IMR-90 (cell line): ENCODE measurements around the gene SSPN. TPM values are rescaled to one million over a fixed set of nuclear protein-coding genes. Genes with fewer than 3 reads are reported as not detected.

ENCODE experiments used
- ATAC-seq: fragments of 200-7000 bp; cut with Tn5 transposase; 2 replicates; pipeline ENCODE4 v1.9.1; 2020; ENCODE audit warnings: low read depth, mild to moderate bottlenecking, moderate library complexity
- BruUV-seq: library from RNA; stranded (reverse); fragments of 400-500 nt; replicated peaks from 2 replicates; lab custom pipeline; 2021; lab: Mats Ljungman, UMichigan
- CTCF ChIA-PET: fragments of 300-600 bp; formaldehyde crosslinking; extraction: SDS; loops from one replicate; lab custom pipeline; 2021; ENCODE audit warnings: antibody characterized with exemption; lab: Yijun Ruan, JAX
- POLR2A ChIA-PET: fragments of 300-600 bp; sonication (Branson Sonifier 250); formaldehyde crosslinking; loops from one replicate; lab custom pipeline; 2022; ENCODE audit warnings: antibody characterized with exemption; ENCODE audit not compliant: unreplicated experiment; lab: Charles Lee
- DNase-seq: peaks from one replicate; pipeline ENCODE4 v3.0.0; 2013
- H2AFZ ChIP-seq: replicated peaks from 2 replicates; pipeline ENCODE3; 2013; ENCODE audit warnings: low read length, mild to moderate bottlenecking; ENCODE audit not compliant: poor library complexity
- H2AK5ac ChIP-seq: 2 replicates; pipeline ENCODE4 v1.6.1; 2013; ENCODE audit warnings: low read depth, low read length, inconsistent platforms
- H2AK9ac ChIP-seq: replicated peaks from 2 replicates; pipeline ENCODE3; 2013; ENCODE audit warnings: mild to moderate bottlenecking, low read depth, low read length, moderate library complexity; ENCODE audit not compliant: poor library complexity
- H2BK120ac ChIP-seq: 2 replicates; pipeline ENCODE4 v1.6.1; 2013; ENCODE audit warnings: low read depth, low read length, inconsistent platforms
- H2BK15ac ChIP-seq: 3 replicates; pipeline ENCODE4 v1.6.1; 2013; ENCODE audit warnings: low read depth, low read length, inconsistent platforms
- H2BK20ac ChIP-seq: 2 replicates; pipeline ENCODE4 v1.6.1; 2013; ENCODE audit warnings: low read depth, mild to moderate bottlenecking, inconsistent platforms, low read length, moderate library complexity
- H2BK5ac ChIP-seq: 2 replicates; pipeline ENCODE4 v1.6.1; 2013; ENCODE audit warnings: mild to moderate bottlenecking, low read depth, low read length, inconsistent platforms; ENCODE audit not compliant: poor library complexity, severe bottlenecking
- H3K14ac ChIP-seq: replicated peaks from 2 replicates; pipeline ENCODE4 v1.6.1; 2013; ENCODE audit warnings: low read depth, low read length, inconsistent platforms
- H3K18ac ChIP-seq: 2 replicates; pipeline ENCODE4 v1.6.1; 2013; ENCODE audit warnings: low read depth, low read length, control low read depth
- H3K23ac ChIP-seq: 2 replicates; pipeline ENCODE4 v1.6.1; 2013; ENCODE audit warnings: low read depth, low read length, inconsistent platforms
- H3K27ac ChIP-seq: 2 replicates; pipeline ENCODE4 v1.5.1; 2013; ENCODE audit warnings: mild to moderate bottlenecking, control low read depth, low read length; ENCODE audit not compliant: insufficient read depth
- H3K27me3 ChIP-seq: 2 replicates; pipeline ENCODE4 v1.6.1; 2013; ENCODE audit warnings: low read length; ENCODE audit not compliant: control insufficient read depth, insufficient read depth
- H3K36me3 ChIP-seq: 2 replicates; pipeline ENCODE4 v1.6.1; 2013; ENCODE audit warnings: low read length, mixed read lengths; ENCODE audit not compliant: control insufficient read depth, insufficient read depth
- H3K4ac ChIP-seq: 2 replicates; pipeline ENCODE4 v1.6.1; 2013; ENCODE audit warnings: low read depth, low read length, inconsistent platforms
- H3K4me1 ChIP-seq: 2 replicates; pipeline ENCODE4 v1.6.1; 2013; ENCODE audit warnings: low read length, mixed read lengths; ENCODE audit not compliant: control insufficient read depth, insufficient read depth
- H3K4me2 ChIP-seq: 2 replicates; pipeline ENCODE4 v1.6.1; 2013; ENCODE audit warnings: low read depth, mild to moderate bottlenecking, control low read depth, low read length, moderate library complexity
- H3K4me3 ChIP-seq: 2 replicates; pipeline ENCODE4 v1.5.1; 2013; ENCODE audit warnings: low read depth, mild to moderate bottlenecking, control low read depth, low read length, moderate library complexity; ENCODE audit not compliant: insufficient read depth
- H3K56ac ChIP-seq: 2 replicates; pipeline ENCODE4 v1.6.1; 2013; ENCODE audit warnings: low read length, inconsistent platforms; ENCODE audit not compliant: insufficient read depth; ENCODE audit errors: extremely low read depth
- H3K79me1 ChIP-seq, 2 experiments: 2 replicates each; pipeline ENCODE4 v1.6.1; 2013; ENCODE audit warnings: low read length in 2 of 2, inconsistent platforms in 1 of 2, low read depth in 1 of 2
- H3K9ac ChIP-seq: 2 replicates; pipeline ENCODE4 v1.6.1; 2013; ENCODE audit warnings: low read depth, low read length, control low read depth
- H3K9me1 ChIP-seq: 2 replicates; pipeline ENCODE4 v1.6.1; 2013; ENCODE audit warnings: low read length, inconsistent platforms; ENCODE audit not compliant: insufficient read depth
- H3K9me3 ChIP-seq: 2 replicates; pipeline ENCODE4 v1.6.1; 2013; ENCODE audit warnings: low read length; ENCODE audit not compliant: control insufficient read depth, insufficient read depth
- H4K20me1 ChIP-seq: 2 replicates; pipeline ENCODE4 v1.6.1; 2013; ENCODE audit warnings: low read length, inconsistent platforms; ENCODE audit not compliant: insufficient read depth
- H4K5ac ChIP-seq: 2 replicates; pipeline ENCODE4 v1.6.1; 2013; ENCODE audit warnings: mild to moderate bottlenecking, low read depth, low read length, control low read depth
- H4K8ac ChIP-seq, 2 experiments: 2 replicates each; pipeline ENCODE4 v1.6.1; 2013; ENCODE audit warnings: low read depth in 2 of 2, low read length in 2 of 2, control low read depth in 1 of 2, inconsistent platforms in 1 of 2
- H4K91ac ChIP-seq: 2 replicates; pipeline ENCODE4 v1.6.1; 2013; ENCODE audit warnings: low read depth, low read length, inconsistent platforms; ENCODE audit not compliant: insufficient read depth
- BHLHE40 ChIP-seq: fragments of 150-350 bp; IDR thresholded peaks from 2 replicates; pipeline ENCODE4 v1.6.1; 2016; ENCODE audit warnings: mild to moderate bottlenecking, low read depth, low read length
- CEBPB ChIP-seq: IDR thresholded peaks from 2 replicates; pipeline ENCODE4 v1.6.1; 2012; ENCODE audit warnings: low read depth, low read length, improper control_type of control experiment
- FOS ChIP-seq: fragments of 150-350 bp; IDR thresholded peaks from 2 replicates; pipeline ENCODE4 v1.6.1; 2016; ENCODE audit warnings: low read depth, low read length
- NFE2L2 ChIP-seq: fragments of 150-350 bp; IDR thresholded peaks from 2 replicates; pipeline ENCODE4 v1.6.1; 2016; ENCODE audit warnings: low read depth, mild to moderate bottlenecking, low read length
- RFX5 ChIP-seq: IDR thresholded peaks from 2 replicates; pipeline ENCODE4 v1.8.0; 2012; ENCODE audit warnings: low read depth, mild to moderate bottlenecking, low read length, moderate library complexity
- USF2 ChIP-seq: fragments of 150-350 bp; IDR thresholded peaks from 2 replicates; pipeline ENCODE4 v1.6.1; 2017; ENCODE audit warnings: mild to moderate bottlenecking, antibody characterized with exemption, low read length, low read depth
- WGBS, 2 experiments: methylation state at CpG; one replicate each; pipeline versions ENCODE4 v1.1.5 to v1.1.7; 2013; ENCODE audit warnings: missing lambda C conversion rate in 2 of 2; ENCODE audit not compliant: insufficient read length in 1 of 2; ENCODE audit errors: extremely low coverage in 2 of 2; 5-methylcytosine and 5-hydroxymethylcytosine counted together
- dilution Hi-C: fragments of 300-500 bp; cut with HindIII; formaldehyde crosslinking; loops from one replicate; pipeline ENCODE4 v1.14.3; 2018; ENCODE audit warnings: low sequenced_read_pairs; ENCODE audit not compliant: unreplicated experiment
- in situ Hi-C: fragments of 300-500 bp; cut with MboI; formaldehyde crosslinking; loops from 3 replicates; pipeline ENCODE4 v1.14.3; 2019; ENCODE audit warnings: low sequenced_read_pairs, inconsistent platforms, mixed read lengths
- intact Hi-C: fragments of 100-400 bp; cut with micrococcal nuclease; formaldehyde crosslinking; loops from 2 replicates; pipeline ENCODE4 v1.10.0; 2022
- polyA plus RNA-seq, 3 experiments: library from polyadenylated mRNA; depleted of rRNA; stranded (reverse); fragments of >200 nt; gene quantifications; 2 replicates each; pipeline ENCODE4 v1.2.3, GENCODE V29; 2012; ENCODE audit warnings: low replicate concordance in 1 of 3
- total RNA-seq: library from RNA; depleted of rRNA; stranded (reverse); fragments of >200 nt; gene quantifications from 2 replicates; pipeline ENCODE4 v1.2.3, GENCODE V29; 2012

The SSPN gene
- total and polyA plus RNA-seq, 2 of the 4 experiments (the other 2 are of a cell fraction), result 3.5 to 5.6 TPM

- ChIA-PET CTCF (no interaction called here), POLR2A (no interaction called here)
- WGBS, 2 experiments, result no CpG with 5 or more reads among the region's 2 CpGs
- H3K27me3 ChIP-seq, result peaks cover 2% of the 10 kb centered on the region; the same call in 1 of the 2 replicates
- H3K9ac ChIP-seq, result no peak overlapping the region
- no peak for DNase-seq
- H3K36me3 ChIP-seq, result no peaks in the 10 kb centered on the region
- H3K14ac ChIP-seq, result no peak overlapping the region; the same call in 1 of the 2 replicates
- no peak overlapping the region for H3K23ac ChIP-seq
- no peak overlapping the region for H2AK5ac ChIP-seq
- H3K4ac ChIP-seq, result no peak overlapping the region
- H2BK120ac ChIP-seq, result no peak overlapping the region
- no peak overlapping the region for H2BK5ac ChIP-seq
- no peak overlapping the region for H2BK15ac ChIP-seq
- H4K8ac ChIP-seq, result no peak overlapping the region
- H4K91ac ChIP-seq, result no peak overlapping the region
- in situ Hi-C loops (no loop called here), dilution Hi-C loops (no loop called here), intact Hi-C loops (no loop called here)
- H3K4me1 ChIP-seq, result no peaks in the 10 kb centered on the region
- H3K56ac ChIP-seq, result no peak overlapping the region
- no TSS peak for BruUV-seq
- no peak overlapping the region for H3K18ac ChIP-seq
- no peak for TF ChIP-seq FOS
- TF ChIP-seq NFE2L2, result no peak
- no peak for TF ChIP-seq RFX5
- no peak for TF ChIP-seq CEBPB
- no peak for TF ChIP-seq USF2
- no peak for TF ChIP-seq BHLHE40
- H3K27ac ChIP-seq, result no peak overlapping the region
- H3K4me3 ChIP-seq, result no peak overlapping the region
- no peak overlapping the region for H2AFZ ChIP-seq
- no peak overlapping the region for H2BK20ac ChIP-seq
- no peak overlapping the region for H4K5ac ChIP-seq
- no peaks in the 10 kb centered on the region for H3K79me1 ChIP-seq
- peaks cover 2% of the 10 kb centered on the region; the same call in 1 of the 2 replicates for H3K9me3 ChIP-seq
- H2AK9ac ChIP-seq, result no peak overlapping the region
- no peaks in the 10 kb centered on the region for H3K9me1 ChIP-seq
- no peaks in the 10 kb centered on the region for H4K20me1 ChIP-seq
- no peak overlapping the region for H3K4me2 ChIP-seq
- ATAC-seq, result no peak
These were observed 88.2 kb downstream of the SSPN start for GRCh38 chr12:26283617-26284016.
